Fibroblast of lung (primary cell): ENCODE data around the gene ZNF653.

ENCODE experiments used
- EZH2 ChIP-seq: IDR thresholded peaks from 2 replicates; pipeline ENCODE4 v1.5.1; 2012; ENCODE audit warnings: low read length, control low read depth, mild to moderate bottlenecking; ENCODE audit errors: missing control alignments
- TF ChIP-seq, protein P1 (sequence below), 2 donors: IDR thresholded peaks in 1 of 2; conservative IDR thresholded peaks in 1 of 2; 1 replicate in 1 of 2; 2 replicates in 1 of 2; pipeline ENCODE4 v1.5.1; 2011 to 2012; ENCODE audit warnings: low read length in 2 of 2, control low read depth in 1 of 2, inconsistent platforms in 1 of 2, low read depth in 1 of 2, mild to moderate bottlenecking in 1 of 2

- TF ChIP-seq, protein P1, sequence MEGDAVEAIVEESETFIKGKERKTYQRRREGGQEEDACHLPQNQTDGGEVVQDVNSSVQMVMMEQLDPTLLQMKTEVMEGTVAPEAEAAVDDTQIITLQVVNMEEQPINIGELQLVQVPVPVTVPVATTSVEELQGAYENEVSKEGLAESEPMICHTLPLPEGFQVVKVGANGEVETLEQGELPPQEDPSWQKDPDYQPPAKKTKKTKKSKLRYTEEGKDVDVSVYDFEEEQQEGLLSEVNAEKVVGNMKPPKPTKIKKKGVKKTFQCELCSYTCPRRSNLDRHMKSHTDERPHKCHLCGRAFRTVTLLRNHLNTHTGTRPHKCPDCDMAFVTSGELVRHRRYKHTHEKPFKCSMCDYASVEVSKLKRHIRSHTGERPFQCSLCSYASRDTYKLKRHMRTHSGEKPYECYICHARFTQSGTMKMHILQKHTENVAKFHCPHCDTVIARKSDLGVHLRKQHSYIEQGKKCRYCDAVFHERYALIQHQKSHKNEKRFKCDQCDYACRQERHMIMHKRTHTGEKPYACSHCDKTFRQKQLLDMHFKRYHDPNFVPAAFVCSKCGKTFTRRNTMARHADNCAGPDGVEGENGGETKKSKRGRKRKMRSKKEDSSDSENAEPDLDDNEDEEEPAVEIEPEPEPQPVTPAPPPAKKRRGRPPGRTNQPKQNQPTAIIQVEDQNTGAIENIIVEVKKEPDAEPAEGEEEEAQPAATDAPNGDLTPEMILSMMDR (conservative IDR thresholded peaks at IDR 0.05 in 1 of 2, IDR thresholded peaks at IDR 0.05 in 1 of 2; ENCODE audit: low read depth in 1 of 2, low read length in 2 of 2), result no peak
- no peak for TF ChIP-seq EZH2
These were observed 22.1 kb downstream of the ZNF653 start for GRCh38 chr19:11483366-11484111.
